GM12892 (cell line): ENCODE measurements around the gene GPRASP1.

Experiments
- POLR2A ChIP-seq: IDR thresholded peaks from 2 replicates; pipeline ENCODE4 v1.6.1; 2011; ENCODE audit warnings: low read depth, low read length, control low read depth
- POLR2AphosphoS5 ChIP-seq: IDR thresholded peaks from 2 replicates; pipeline ENCODE4 v1.6.1; 2011; ENCODE audit warnings: low read depth, low read length, control low read depth
- TAF1 ChIP-seq: IDR thresholded peaks from 2 replicates; pipeline ENCODE4 v1.6.1; 2011; ENCODE audit warnings: low read depth, mild to moderate bottlenecking, control low read depth, low read length, borderline replicate concordance

- TF ChIP-seq POLR2AphosphoS5 = no peak
- no peak for TF ChIP-seq POLR2A
- no peak for TF ChIP-seq TAF1
Measured at GRCh38 chrX:102652031-102652688, 877 bp downstream of the GPRASP1 start.
